Measurements from ENCODE around the gene FARS2.

Gene FARS2

DNA sequence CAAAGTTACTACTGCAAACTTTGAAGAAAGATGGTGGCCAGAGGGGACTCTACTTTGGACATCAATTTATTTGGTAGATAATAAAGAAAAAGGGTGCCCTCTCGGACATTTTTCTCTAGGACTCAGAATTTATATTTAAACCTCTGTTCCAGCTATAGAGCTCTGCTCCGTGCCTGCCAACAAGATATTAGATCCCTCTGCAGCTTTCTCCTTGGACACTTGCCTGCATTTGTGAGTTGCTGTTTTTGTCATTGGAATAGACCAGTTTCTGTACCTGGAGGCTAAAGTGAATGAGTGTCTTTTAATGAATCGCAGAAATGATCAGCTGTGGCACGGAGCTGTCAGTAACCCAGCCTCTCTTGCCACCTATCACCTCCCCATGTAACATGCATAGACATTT lies 491.9 kb downstream of the FARS2 start:
- ChIA-PET POLR2A (no interaction called here), CTCF (no interaction called here)
- H3K27ac ChIP-seq (ENCODE audit: extremely low read depth, low read depth, low read length): no peak overlapping the region
- no peaks in the 10 kb centered on the region for H3K36me3 ChIP-seq (ENCODE audit: control insufficient read depth in 2 of 2, insufficient read depth in 1 of 2, low read length in 2 of 2)
- H3K4me3 ChIP-seq (ENCODE audit: low read depth, low read length): no peak overlapping the region
- no peaks in the 10 kb centered on the region for H3K9me3 ChIP-seq (ENCODE audit: control insufficient read depth, insufficient read depth, low read depth, low read length)
- no peaks in the 10 kb centered on the region for H3K4me1 ChIP-seq (ENCODE audit: control insufficient read depth, insufficient read depth, low read length)
- no peak for TF ChIP-seq ZIC2 (tag by site-specific recombination; IDR thresholded peaks at IDR 0.05)
- no peak for TF ChIP-seq ZNF121 (tag by site-specific recombination; IDR thresholded peaks at IDR 0.05)
- no peak for TF ChIP-seq TCF7L2 (IDR thresholded peaks at IDR 0.05; ENCODE audit: borderline replicate concordance, low read depth, low read length)
- TF ChIP-seq, protein P1, sequence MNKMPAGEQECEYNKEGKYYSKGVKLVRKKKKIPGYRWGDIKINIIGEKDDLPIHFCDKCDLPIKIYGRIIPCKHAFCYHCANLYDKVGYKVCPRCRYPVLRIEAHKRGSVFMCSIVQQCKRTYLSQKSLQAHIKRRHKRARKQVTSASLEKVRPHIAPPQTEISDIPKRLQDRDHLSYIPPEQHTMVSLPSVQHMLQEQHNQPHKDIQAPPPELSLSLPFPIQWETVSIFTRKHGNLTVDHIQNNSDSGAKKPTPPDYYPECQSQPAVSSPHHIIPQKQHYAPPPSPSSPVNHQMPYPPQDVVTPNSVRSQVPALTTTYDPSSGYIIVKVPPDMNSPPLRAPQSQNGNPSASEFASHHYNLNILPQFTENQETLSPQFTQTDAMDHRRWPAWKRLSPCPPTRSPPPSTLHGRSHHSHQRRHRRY (tag by site-specific recombination; IDR thresholded peaks at IDR 0.05): no peak
- no peak for TF ChIP-seq ZNF221 (tag by site-specific recombination; IDR thresholded peaks at IDR 0.05; ENCODE audit: borderline replicate concordance)
- TF ChIP-seq, protein P2, sequence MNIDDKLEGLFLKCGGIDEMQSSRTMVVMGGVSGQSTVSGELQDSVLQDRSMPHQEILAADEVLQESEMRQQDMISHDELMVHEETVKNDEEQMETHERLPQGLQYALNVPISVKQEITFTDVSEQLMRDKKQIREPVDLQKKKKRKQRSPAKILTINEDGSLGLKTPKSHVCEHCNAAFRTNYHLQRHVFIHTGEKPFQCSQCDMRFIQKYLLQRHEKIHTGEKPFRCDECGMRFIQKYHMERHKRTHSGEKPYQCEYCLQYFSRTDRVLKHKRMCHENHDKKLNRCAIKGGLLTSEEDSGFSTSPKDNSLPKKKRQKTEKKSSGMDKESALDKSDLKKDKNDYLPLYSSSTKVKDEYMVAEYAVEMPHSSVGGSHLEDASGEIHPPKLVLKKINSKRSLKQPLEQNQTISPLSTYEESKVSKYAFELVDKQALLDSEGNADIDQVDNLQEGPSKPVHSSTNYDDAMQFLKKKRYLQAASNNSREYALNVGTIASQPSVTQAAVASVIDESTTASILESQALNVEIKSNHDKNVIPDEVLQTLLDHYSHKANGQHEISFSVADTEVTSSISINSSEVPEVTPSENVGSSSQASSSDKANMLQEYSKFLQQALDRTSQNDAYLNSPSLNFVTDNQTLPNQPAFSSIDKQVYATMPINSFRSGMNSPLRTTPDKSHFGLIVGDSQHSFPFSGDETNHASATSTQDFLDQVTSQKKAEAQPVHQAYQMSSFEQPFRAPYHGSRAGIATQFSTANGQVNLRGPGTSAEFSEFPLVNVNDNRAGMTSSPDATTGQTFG (tag by site-specific recombination; IDR thresholded peaks at IDR 0.05; ENCODE audit: borderline replicate concordance): no peak
- TF ChIP-seq, protein P3, sequence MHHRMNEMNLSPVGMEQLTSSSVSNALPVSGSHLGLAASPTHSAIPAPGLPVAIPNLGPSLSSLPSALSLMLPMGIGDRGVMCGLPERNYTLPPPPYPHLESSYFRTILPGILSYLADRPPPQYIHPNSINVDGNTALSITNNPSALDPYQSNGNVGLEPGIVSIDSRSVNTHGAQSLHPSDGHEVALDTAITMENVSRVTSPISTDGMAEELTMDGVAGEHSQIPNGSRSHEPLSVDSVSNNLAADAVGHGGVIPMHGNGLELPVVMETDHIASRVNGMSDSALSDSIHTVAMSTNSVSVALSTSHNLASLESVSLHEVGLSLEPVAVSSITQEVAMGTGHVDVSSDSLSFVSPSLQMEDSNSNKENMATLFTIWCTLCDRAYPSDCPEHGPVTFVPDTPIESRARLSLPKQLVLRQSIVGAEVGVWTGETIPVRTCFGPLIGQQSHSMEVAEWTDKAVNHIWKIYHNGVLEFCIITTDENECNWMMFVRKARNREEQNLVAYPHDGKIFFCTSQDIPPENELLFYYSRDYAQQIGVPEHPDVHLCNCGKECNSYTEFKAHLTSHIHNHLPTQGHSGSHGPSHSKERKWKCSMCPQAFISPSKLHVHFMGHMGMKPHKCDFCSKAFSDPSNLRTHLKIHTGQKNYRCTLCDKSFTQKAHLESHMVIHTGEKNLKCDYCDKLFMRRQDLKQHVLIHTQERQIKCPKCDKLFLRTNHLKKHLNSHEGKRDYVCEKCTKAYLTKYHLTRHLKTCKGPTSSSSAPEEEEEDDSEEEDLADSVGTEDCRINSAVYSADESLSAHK (tag by site-specific recombination; IDR thresholded peaks at IDR 0.05): no peak
- no peak for TF ChIP-seq ZNF146 (tag by site-specific recombination; IDR thresholded peaks at IDR 0.05)
- no peak for TF ChIP-seq GLI2 (tag by site-specific recombination; IDR thresholded peaks at IDR 0.05; ENCODE audit: borderline replicate concordance, low read depth)
- TF ChIP-seq, protein P4, sequence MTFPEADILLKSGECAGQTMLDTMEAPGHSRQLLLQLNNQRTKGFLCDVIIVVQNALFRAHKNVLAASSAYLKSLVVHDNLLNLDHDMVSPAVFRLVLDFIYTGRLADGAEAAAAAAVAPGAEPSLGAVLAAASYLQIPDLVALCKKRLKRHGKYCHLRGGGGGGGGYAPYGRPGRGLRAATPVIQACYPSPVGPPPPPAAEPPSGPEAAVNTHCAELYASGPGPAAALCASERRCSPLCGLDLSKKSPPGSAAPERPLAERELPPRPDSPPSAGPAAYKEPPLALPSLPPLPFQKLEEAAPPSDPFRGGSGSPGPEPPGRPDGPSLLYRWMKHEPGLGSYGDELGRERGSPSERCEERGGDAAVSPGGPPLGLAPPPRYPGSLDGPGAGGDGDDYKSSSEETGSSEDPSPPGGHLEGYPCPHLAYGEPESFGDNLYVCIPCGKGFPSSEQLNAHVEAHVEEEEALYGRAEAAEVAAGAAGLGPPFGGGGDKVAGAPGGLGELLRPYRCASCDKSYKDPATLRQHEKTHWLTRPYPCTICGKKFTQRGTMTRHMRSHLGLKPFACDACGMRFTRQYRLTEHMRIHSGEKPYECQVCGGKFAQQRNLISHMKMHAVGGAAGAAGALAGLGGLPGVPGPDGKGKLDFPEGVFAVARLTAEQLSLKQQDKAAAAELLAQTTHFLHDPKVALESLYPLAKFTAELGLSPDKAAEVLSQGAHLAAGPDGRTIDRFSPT (tag by site-specific recombination; IDR thresholded peaks at IDR 0.05): no peak
- TF ChIP-seq ZNF239 (tag by site-specific recombination; IDR thresholded peaks at IDR 0.05): no peak

DNA sequence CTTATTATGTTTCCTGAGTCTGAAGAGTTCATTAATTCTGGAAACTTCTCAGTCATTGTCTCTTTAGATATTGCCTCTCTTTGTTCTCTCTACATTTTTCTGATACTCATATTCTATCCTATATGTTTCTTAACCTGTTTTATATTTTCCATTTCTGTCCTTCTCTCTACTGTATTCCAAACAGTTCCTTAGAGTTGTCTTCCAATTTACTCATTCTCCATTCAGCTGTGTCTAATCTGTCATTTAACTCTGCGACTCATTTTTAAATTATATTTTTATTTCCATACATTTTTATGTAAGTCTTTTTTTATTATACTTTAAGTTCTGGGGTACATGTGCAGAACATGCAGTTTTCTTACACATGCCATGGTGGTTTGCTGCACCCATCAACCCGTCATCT lies 493.6 kb downstream of the FARS2 start:
- no peaks in the 10 kb centered on the region for H3K36me3 ChIP-seq (ENCODE audit: control insufficient read depth in 2 of 2, insufficient read depth in 1 of 2, low read length in 2 of 2)
- ChIA-PET POLR2A (no interaction called here), CTCF (interaction anchor here (0.6 to 1.1 kb wide), 2 partner anchors 192 to 606 kb away, joined by 3 to 8 read pairs; no protein-coding TSS in a partner anchor)
- no peaks in the 10 kb centered on the region for H3K9me3 ChIP-seq (ENCODE audit: control insufficient read depth, insufficient read depth, low read depth, low read length)
- no peaks in the 10 kb centered on the region for H3K4me1 ChIP-seq (ENCODE audit: control insufficient read depth, insufficient read depth, low read length)
- H3K27ac ChIP-seq (ENCODE audit: extremely low read depth, low read depth, low read length): no peak overlapping the region
- H3K4me3 ChIP-seq (ENCODE audit: low read depth, low read length): no peak overlapping the region
- no peak for TF ChIP-seq ZNF624 (tag by site-specific recombination; IDR thresholded peaks at IDR 0.05)
- TF ChIP-seq ZNF629 (tag by site-specific recombination; IDR thresholded peaks at IDR 0.05): no peak
- no peak for TF ChIP-seq ZSCAN23 (tag by site-specific recombination; IDR thresholded peaks at IDR 0.05)
- TF ChIP-seq, protein P5, sequence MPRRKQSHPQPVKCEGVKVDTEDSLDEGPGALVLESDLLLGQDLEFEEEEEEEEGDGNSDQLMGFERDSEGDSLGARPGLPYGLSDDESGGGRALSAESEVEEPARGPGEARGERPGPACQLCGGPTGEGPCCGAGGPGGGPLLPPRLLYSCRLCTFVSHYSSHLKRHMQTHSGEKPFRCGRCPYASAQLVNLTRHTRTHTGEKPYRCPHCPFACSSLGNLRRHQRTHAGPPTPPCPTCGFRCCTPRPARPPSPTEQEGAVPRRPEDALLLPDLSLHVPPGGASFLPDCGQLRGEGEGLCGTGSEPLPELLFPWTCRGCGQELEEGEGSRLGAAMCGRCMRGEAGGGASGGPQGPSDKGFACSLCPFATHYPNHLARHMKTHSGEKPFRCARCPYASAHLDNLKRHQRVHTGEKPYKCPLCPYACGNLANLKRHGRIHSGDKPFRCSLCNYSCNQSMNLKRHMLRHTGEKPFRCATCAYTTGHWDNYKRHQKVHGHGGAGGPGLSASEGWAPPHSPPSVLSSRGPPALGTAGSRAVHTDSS (tag by site-specific recombination; IDR thresholded peaks at IDR 0.05): no peak
- no peak for TF ChIP-seq ZNF701 (tag by site-specific recombination; IDR thresholded peaks at IDR 0.05)
- TF ChIP-seq ZNF324 (tag by site-specific recombination; IDR thresholded peaks at IDR 0.05): no peak
- TF ChIP-seq ZNF555 (tag by site-specific recombination; conservative IDR thresholded peaks at IDR 0.05): no peak
- TF ChIP-seq, protein P6, sequence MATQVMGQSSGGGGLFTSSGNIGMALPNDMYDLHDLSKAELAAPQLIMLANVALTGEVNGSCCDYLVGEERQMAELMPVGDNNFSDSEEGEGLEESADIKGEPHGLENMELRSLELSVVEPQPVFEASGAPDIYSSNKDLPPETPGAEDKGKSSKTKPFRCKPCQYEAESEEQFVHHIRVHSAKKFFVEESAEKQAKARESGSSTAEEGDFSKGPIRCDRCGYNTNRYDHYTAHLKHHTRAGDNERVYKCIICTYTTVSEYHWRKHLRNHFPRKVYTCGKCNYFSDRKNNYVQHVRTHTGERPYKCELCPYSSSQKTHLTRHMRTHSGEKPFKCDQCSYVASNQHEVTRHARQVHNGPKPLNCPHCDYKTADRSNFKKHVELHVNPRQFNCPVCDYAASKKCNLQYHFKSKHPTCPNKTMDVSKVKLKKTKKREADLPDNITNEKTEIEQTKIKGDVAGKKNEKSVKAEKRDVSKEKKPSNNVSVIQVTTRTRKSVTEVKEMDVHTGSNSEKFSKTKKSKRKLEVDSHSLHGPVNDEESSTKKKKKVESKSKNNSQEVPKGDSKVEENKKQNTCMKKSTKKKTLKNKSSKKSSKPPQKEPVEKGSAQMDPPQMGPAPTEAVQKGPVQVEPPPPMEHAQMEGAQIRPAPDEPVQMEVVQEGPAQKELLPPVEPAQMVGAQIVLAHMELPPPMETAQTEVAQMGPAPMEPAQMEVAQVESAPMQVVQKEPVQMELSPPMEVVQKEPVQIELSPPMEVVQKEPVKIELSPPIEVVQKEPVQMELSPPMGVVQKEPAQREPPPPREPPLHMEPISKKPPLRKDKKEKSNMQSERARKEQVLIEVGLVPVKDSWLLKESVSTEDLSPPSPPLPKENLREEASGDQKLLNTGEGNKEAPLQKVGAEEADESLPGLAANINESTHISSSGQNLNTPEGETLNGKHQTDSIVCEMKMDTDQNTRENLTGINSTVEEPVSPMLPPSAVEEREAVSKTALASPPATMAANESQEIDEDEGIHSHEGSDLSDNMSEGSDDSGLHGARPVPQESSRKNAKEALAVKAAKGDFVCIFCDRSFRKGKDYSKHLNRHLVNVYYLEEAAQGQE (tag by site-specific recombination; IDR thresholded peaks at IDR 0.05): no peak
- TF ChIP-seq ZNF670 (tag by site-specific recombination; IDR thresholded peaks at IDR 0.05; ENCODE audit: low read depth): no peak
- no peak for TF ChIP-seq ZNF530 (tag by site-specific recombination; IDR thresholded peaks at IDR 0.05; ENCODE audit: low read depth)
- TF ChIP-seq ZNF48 (tag by site-specific recombination; IDR thresholded peaks at IDR 0.05): no peak
- TF ChIP-seq ZNF155 (tag by site-specific recombination; IDR thresholded peaks at IDR 0.05): no peak
